Neural cell (in vitro differentiated cells): ENCODE data around the gene PACS2. TPM values are rescaled to one million over a fixed set of nuclear protein-coding genes. Genes with fewer than 3 reads are reported as not detected.
"Not testable (repeated sequence)": the region's sequence is repeated elsewhere in the genome, so short reads cannot be mapped to it uniquely, and the experiment has no call there.

Source experiments
- H2AFZ ChIP-seq: fragments of 200-600, 300-800 bp; sonication (generic), shearing (Covaris generic); 2 replicates; pipeline ENCODE4 v1.6.0; 2014; ENCODE audit warnings: low read depth, mild to moderate bottlenecking, antibody characterized with exemption, low read length, moderate library complexity
- H3F3A ChIP-seq: fragments of 200-600 bp; shearing (Covaris generic); 2 replicates; pipeline ENCODE4 v1.6.1; 2016; ENCODE audit warnings: mild to moderate bottlenecking, moderate library complexity, mixed read lengths, antibody characterized with exemption, low read length; ENCODE audit not compliant: insufficient read depth, poor library complexity, severe bottlenecking
- H3K27ac ChIP-seq: fragments of 200-600, 300-800 bp; sonication (generic), shearing (Covaris generic); 2 replicates; pipeline ENCODE4 v1.5.1; 2014; ENCODE audit warnings: mild to moderate bottlenecking, low read length, moderate library complexity
- H3K27me3 ChIP-seq: fragments of 300-800, 200-600 bp; sonication (generic), shearing (Covaris generic); 2 replicates; pipeline ENCODE4 v1.6.0; 2014; ENCODE audit warnings: mild to moderate bottlenecking, low read depth, low read length, moderate library complexity; ENCODE audit not compliant: insufficient read depth
- H3K36me3 ChIP-seq: fragments of 300-800, 200-600 bp; sonication (generic), shearing (Covaris generic); 2 replicates; pipeline ENCODE4 v1.5.1; 2014; ENCODE audit warnings: mild to moderate bottlenecking, antibody characterized with exemption, low read length, moderate library complexity; ENCODE audit not compliant: insufficient read depth
- H3K4me2 ChIP-seq: fragments of 300-800, 200-600 bp; sonication (generic), shearing (Covaris generic); 2 replicates; pipeline ENCODE4 v1.6.0; 2014; ENCODE audit warnings: mild to moderate bottlenecking, low read length
- H3K4me3 ChIP-seq: fragments of 300-800, 200-600 bp; sonication (generic), shearing (Covaris generic); 2 replicates; pipeline ENCODE4 v1.5.1; 2014; ENCODE audit warnings: mild to moderate bottlenecking, low read length, moderate library complexity
- H3K79me2 ChIP-seq: fragments of 200-600 bp; shearing (Covaris generic); replicated peaks from 2 replicates; pipeline ENCODE4 v1.6.0; 2014; ENCODE audit warnings: mild to moderate bottlenecking, low read length, moderate library complexity; ENCODE audit not compliant: insufficient read depth
- H3K9ac ChIP-seq: fragments of 300-800, 200-600 bp; sonication (generic), shearing (Covaris generic); 2 replicates; pipeline ENCODE4 v1.6.1; 2016; ENCODE audit warnings: mild to moderate bottlenecking, low read length, mixed read lengths
- H3K9me2 ChIP-seq: fragments of 200-600 bp; shearing (Covaris generic); 2 replicates; pipeline ENCODE4 v1.6.1; 2016; ENCODE audit warnings: mild to moderate bottlenecking, low read length, mixed read lengths; ENCODE audit not compliant: insufficient read depth
- H3K9me3 ChIP-seq: fragments of 200-600, 300-800 bp; sonication (generic), shearing (Covaris generic); 2 replicates; pipeline ENCODE4 v1.6.1; 2016; ENCODE audit warnings: mild to moderate bottlenecking, mixed run types, low read length, moderate library complexity, mixed read lengths
- H4K20me1 ChIP-seq: fragments of 200-600 bp; shearing (Covaris generic); 2 replicates; pipeline ENCODE4 v1.6.1; 2016; ENCODE audit warnings: mild to moderate bottlenecking, mixed run types; ENCODE audit not compliant: insufficient read depth
- CTCF ChIP-seq: fragments of 450-650 bp; IDR thresholded peaks from 2 replicates; pipeline ENCODE4 v1.5.1; 2014; ENCODE audit warnings: antibody characterized with exemption, mild to moderate bottlenecking, moderate library complexity; ENCODE audit not compliant: poor library complexity, severe bottlenecking
- EP300 ChIP-seq: fragments of 450-650 bp; conservative IDR thresholded peaks from 2 replicates; pipeline ENCODE4 v1.6.1; 2014; ENCODE audit warnings: antibody characterized with exemption, mild to moderate bottlenecking, moderate library complexity; ENCODE audit not compliant: poor library complexity, severe bottlenecking
- EZH2 ChIP-seq: fragments of 200-600, 300-800 bp; shearing (Covaris generic), sonication (generic); IDR thresholded peaks from 2 replicates; pipeline ENCODE4 v1.6.1; 2014; ENCODE audit warnings: antibody characterized with exemption, low read length, borderline replicate concordance, mild to moderate bottlenecking; ENCODE audit not compliant: insufficient read depth, poor library complexity, severe bottlenecking
- MXI1 ChIP-seq: fragments of 450-650 bp; conservative IDR thresholded peaks from 2 replicates; pipeline ENCODE4 v1.6.1; 2014; ENCODE audit warnings: antibody characterized with exemption, mild to moderate bottlenecking; ENCODE audit not compliant: poor library complexity, severe bottlenecking
- POLR2AphosphoS5 ChIP-seq: IDR thresholded peaks from 2 replicates; pipeline ENCODE4 v1.6.1; 2012
- RAD21 ChIP-seq: fragments of 450-650 bp; conservative IDR thresholded peaks from 2 replicates; pipeline ENCODE4 v1.6.1; 2014; ENCODE audit warnings: antibody characterized with exemption, mild to moderate bottlenecking, moderate library complexity
- REST ChIP-seq: IDR thresholded peaks from 2 replicates; pipeline ENCODE4 v1.6.1; 2012; ENCODE audit warnings: borderline replicate concordance
- SMC3 ChIP-seq: fragments of 450-650 bp; conservative IDR thresholded peaks from 2 replicates; pipeline ENCODE4 v1.6.1; 2014; ENCODE audit warnings: antibody characterized with exemption, mild to moderate bottlenecking, moderate library complexity; ENCODE audit not compliant: poor library complexity
- TAF1 ChIP-seq: IDR thresholded peaks from 2 replicates; pipeline ENCODE4 v1.6.1; 2012; ENCODE audit warnings: low read depth
- polyA plus RNA-seq: library from polyadenylated mRNA; depleted of rRNA; stranded (reverse); fragments of >200 nt; gene quantifications from 2 replicates; pipeline ENCODE4 v1.2.3, GENCODE V29; 2014

Gene PACS2
- polyA plus RNA-seq, 1 donor from 2014 or later: 77.7 TPM

GRCh38 chr14:105275267-105275946 lies 39.1 kb upstream of the PACS2 start:
- no peak overlapping the region for H3K9ac ChIP-seq
- H3K36me3 ChIP-seq: no peaks in the 10 kb centered on the region
- H3K79me2 ChIP-seq: peaks cover 7% of the 10 kb centered on the region
- H3K4me2 ChIP-seq: no peak overlapping the region
- no peaks in the 10 kb centered on the region for H3K27me3 ChIP-seq
- no peak overlapping the region for H2AFZ ChIP-seq
- H3F3A ChIP-seq: no peaks in the 10 kb centered on the region
- no peaks in the 10 kb centered on the region for H4K20me1 ChIP-seq
- no peak overlapping the region for H3K4me3 ChIP-seq
- H3K9me2 ChIP-seq: no peaks in the 10 kb centered on the region
- no peak overlapping the region for H3K27ac ChIP-seq
- TF ChIP-seq POLR2AphosphoS5 (no peak), REST (no peak), TAF1 (no peak), SMC3 (no peak), EZH2 (no peak), MXI1 (no peak), EP300 (no peak), CTCF (no peak), RAD21 (no peak)
- no peaks in the 10 kb centered on the region for H3K9me3 ChIP-seq

- H3K9me2 ChIP-seq, H3K27me3 ChIP-seq, H3K9ac ChIP-seq, H3F3A ChIP-seq, H2AFZ ChIP-seq, H3K36me3 ChIP-seq, H3K9me3 ChIP-seq, H3K4me3 ChIP-seq, H3K27ac ChIP-seq, H3K79me2 ChIP-seq, H3K4me2 ChIP-seq, H4K20me1 ChIP-seq: not testable (repeated sequence)
Measured at GRCh38 chr14:105277448-105277847, 37.1 kb upstream of the PACS2 start.
